Measurements from ENCODE around the gene NAGK.
"Not testable (repeated sequence)": the region's sequence is repeated elsewhere in the genome, so short reads cannot be mapped to it uniquely, and the experiment has no call there.

- TF ChIP-seq CTCF (IDR thresholded peaks at IDR 0.05); MAX (IDR thresholded peaks at IDR 0.05); MAFK (IDR thresholded peaks at IDR 0.05; ENCODE audit: partially characterized antibody); POLR2A (IDR thresholded peaks at IDR 0.05; ENCODE audit: low read length); SMC3 (IDR thresholded peaks at IDR 0.05): not testable (repeated sequence)
These were observed 13.2 kb upstream of the NAGK start for GRCh38 chr2:71055206-71055740.

Data from A549 (cell line).